HG03442 (cell line): ENCODE measurements around the gene ZFP42.
"Not testable (repeated sequence)": the region's sequence is repeated elsewhere in the genome, so short reads cannot be mapped to it uniquely, and the experiment has no call there.

Experiments
- ATAC-seq: cut with Tn5 transposase; IDR thresholded peaks from one replicate; pipeline ENCODE4 v1.9.1; 2021; ENCODE audit warnings: mild to moderate bottlenecking, moderate library complexity; ENCODE audit not compliant: unreplicated experiment

ZFP42 gene

GRCh38 chr4:187995322-187996207 is at the start of gene ZFP42:
Gene ZFP42 (plus strand): TSS chr4:187995771. CDS start chr4:188002808, 7,037 bp downstream.
- no peak for ATAC-seq

DNA sequence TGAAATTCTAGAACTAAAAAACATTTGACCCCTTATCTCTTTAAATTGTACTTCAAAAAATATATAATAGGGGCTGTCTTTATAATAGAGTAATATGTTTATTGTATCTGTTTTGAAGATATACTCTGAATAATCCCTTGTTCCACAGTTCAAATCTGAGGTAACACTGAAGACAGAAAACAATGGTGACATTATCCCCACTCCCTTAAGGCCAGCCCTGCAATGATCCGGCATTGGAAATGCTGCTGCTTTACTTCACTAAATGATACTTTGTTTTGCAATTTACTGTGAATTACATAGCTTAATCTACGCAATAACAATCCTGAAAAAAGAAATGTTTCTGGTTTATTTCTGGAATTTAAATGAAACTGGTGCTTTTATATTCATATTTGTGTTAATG is 34.4 kb upstream of the ZFP42 start:
- ATAC-seq = no peak

DNA sequence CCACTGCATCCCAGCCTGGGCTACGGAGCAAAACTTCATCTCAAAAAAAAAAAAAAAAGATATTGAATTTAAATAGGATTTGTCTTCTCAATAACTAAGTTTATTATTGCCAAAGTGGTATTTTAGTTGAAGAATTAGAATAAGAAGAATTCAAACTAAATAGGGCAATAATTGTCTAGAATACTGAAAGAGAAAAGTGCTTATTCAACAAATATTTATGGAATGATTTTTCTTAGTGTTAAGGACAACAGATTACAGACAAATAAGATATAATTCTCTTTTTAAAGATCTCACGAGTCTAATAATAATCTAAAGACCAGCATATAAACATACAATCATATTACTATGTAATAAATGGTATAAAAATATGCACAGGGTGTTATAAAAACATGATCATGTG is 33.6 kb upstream of the ZFP42 start:
- no peak for ATAC-seq

- no peak for ATAC-seq
Measured at GRCh38 chr4:187962926-187963325, 32.6 kb upstream of the ZFP42 start.

DNA sequence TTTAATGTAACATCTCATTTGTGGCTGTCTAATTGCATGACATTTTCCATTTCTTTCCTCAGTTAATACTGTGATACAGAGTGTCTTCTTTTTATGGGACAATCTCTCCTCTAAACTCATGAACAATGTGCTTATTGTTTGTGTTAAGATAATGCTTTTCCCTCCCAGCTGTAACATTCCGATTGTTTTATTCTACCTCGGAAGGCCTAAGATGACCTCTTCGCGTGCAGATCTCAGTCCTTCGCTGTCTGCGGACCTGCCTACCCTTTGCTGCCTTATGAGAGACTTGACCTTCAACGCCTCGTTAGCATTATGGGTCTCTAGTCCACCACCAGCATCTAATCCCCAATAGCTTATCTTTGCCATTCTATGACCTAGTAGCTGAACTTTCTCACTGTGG is 29.8 kb upstream of the ZFP42 start:
- no peak for ATAC-seq

- ATAC-seq = no peak
Measured at GRCh38 chr4:187972135-187972534, 23.4 kb upstream of the ZFP42 start.

DNA sequence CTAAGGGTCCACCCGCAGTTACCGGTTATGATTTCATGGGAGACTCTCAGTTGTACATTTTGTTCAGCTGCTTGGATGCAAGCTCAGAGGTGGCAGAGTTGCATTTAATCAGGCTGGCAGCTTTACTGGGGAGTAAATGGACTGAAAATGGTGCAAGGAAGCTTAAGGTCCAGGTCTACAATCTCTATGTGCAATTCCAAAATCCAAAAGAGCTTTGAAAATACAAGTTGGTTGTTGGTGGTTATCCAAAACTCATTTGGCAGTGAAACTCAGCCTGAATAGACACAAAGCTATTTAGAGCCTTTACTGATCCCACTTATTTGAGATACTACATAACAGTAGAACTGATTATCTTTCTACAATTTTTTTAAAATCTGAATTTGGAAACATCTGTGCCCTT is 11.8 kb upstream of the ZFP42 start:
- ATAC-seq = no peak

DNA sequence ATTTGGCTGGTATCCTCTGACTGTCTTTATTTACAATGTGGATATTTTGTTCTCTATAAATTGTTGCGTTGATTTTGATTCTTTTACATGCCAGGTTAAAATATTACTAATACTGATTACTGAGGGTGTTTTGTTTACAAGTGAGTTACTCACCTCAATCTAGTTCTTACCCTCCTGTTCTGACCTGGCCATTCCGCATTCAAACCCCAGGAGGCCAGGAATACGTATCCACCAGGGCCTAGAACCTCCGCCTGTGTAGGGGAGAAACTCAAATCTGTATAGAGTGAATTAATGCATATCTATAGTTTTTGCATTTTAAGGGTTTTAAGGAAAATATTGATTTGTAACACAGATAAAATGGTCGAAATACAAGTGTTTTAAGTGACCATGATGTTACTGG is 2.6 kb upstream of the ZFP42 start:
- no peak for ATAC-seq

DNA sequence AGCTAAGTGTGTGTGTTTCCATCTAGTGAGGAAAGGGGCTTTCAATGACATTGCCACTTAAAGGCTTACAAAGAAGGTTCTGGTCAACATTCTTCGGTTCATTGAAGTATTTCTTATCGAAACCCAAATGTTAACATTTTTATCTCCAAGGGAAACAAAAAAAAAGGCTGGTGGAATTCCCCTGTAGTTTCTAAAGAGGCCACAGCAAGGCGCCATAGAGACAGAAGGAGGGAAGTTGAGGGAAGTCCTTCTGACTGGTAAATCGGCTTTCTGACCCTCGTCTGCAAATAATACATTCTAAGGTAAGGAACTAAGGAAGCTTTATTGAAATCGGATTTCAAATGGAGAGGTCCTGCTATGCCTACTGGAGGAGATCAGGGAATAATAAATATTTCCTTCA is 1.7 kb upstream of the ZFP42 start:
- ATAC-seq = no peak

DNA sequence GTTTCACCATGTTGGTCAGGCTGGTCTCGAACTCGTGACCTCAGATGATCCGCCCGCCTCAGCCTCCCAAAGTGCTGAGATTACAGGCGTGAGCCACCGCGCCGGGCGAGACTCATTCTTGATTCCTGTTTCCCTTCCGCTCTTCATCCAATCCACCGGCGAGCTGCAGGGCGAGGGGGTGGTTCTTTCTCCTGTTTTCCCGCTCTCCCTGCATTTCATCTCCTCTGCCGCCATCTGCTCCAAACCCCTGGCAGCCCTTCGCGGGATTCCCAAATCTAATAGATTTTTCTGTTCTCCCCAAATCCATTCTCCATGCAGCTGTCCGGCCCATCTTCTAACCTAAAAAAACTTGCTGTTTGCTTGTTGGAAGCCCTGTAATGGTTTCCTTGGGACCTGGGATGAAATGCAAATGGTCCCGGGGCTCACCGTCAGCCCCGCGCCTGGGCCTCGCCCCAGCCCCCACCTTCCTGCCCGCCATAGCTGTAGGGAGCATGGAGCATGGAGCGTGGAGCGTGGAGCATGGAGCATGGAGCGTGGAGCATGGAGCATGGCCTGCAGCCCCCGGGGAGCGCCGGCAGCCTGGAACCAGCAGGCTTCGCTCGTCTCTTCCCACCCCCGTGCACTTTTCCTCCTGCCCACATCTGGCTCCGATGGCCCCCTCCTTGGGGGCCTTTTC is 1.1 kb downstream of the ZFP42 start:
- no peak for ATAC-seq

- not testable (repeated sequence) for ATAC-seq
Measured at GRCh38 chr4:187997991-187998390, 2.4 kb downstream of the ZFP42 start.

DNA sequence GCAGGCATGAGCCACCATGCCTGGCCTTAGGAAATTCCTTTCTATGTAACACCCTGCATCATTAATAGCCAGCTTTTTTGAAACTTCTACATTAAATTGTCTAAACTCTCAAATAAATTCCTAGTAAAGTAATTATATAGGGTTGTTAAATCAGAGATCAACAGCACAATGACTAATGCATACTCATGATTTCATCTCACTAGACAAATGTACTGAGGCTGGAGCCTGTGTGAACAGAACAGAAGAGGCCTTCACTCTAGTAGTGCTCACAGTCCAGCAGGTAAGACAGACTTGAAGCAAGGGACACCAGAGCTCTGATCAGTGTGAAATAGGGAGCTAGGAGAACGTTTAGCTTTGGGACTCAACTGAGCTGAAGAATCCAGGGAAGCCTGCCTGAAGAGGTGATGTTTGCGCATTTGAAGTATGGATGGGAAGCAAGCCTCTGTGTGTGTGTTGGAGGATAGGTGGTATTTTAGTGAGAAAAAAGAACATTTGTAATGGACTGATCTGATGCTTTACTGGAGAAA is 3.9 kb downstream of the ZFP42 start:
- ATAC-seq = no peak

DNA sequence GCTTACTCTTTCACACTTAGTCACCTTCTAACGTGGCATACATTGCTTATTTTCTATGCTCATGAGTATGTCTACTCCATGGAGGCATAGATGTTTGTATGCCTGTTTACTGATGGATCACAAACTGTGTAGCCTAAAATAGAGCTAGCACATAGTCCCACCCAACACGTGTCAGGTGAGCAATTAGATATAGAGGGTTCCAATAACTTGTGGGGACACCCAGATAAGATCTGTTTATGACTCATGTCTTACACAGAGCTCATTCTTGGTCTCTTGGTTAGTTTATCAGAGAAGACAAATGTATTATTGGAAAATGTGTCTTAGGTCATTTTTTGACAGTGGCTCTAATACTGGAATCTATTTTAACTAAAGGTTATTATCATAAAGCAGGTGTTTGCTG is 6.8 kb downstream of the ZFP42 start:
- ATAC-seq = no peak

- ATAC-seq = no peak
Measured at GRCh38 chr4:188002751-188003150, 7.2 kb downstream of the ZFP42 start.

DNA sequence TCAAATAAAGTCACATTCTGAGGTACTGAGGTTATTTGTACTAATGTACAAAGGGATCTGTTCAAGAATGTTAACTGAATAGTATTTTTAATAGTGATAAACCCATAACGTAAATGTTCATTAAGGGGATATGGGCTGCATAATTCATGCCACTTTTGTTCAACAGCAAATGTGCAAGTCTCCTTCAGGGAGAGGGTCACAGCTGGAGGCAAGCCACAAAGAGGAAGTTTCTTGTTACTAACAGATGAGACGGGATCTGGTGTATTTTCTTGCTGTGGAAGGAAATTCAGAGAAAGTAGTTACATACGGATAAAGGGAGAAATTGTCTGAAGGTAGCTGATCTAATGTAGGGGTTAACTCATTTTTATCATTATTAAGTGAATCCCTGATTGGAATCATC is 10.0 kb downstream of the ZFP42 start:
- no peak for ATAC-seq

DNA sequence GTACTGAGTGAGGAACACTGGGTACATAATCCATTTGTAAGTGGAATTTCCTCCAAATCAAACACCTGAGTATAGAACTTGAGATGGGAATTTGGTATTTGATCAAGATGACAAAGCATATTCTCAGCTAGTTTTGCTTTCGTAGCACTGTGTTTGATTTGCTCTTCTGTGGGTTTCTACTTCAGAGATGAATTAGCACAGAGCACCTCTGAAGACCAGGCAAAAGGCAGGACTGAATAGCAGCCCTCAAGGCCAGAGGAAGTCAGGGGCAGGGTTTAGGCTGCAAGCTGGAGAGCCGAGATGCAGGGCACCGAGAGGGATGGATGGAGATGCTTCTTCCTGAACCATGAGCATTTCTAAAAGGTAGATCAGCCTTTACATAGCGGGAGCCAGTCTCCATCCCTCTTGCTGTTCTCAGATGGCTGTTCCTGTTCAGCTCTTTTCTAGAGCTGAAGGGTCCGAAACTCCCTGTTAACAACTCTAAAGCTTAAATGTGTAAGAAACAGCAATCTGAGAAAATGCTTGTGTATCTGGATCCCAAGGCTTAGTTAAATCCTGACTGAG is 10.8 kb downstream of the ZFP42 start:
- no peak for ATAC-seq

- no peak for ATAC-seq
Measured at GRCh38 chr4:188008377-188008776, 12.8 kb downstream of the ZFP42 start.

DNA sequence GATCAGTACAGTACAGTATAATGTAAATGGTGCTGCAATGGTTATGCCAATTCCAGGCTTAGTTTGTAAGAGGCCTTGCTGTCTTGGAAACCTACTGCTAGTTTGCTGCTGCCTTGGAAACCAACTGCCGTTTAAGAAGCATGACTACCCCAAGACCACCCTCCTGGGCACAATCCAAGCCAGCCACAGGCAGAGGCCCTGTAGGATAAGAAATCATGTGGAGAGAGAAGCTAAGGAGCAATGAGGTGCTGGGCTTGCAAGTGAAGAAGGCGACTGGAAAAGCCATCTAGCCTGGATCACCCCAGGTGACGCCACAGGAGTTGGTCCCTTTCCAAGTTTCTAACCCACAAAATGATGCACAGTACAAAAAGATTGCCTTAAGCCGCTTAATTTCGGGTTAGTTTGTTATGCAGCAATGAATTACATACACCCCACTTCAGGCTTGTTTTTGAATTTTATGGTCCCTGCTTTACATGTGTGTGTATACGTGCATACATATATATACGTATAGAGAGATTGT is 16.9 kb downstream of the ZFP42 start:
- no peak for ATAC-seq

DNA sequence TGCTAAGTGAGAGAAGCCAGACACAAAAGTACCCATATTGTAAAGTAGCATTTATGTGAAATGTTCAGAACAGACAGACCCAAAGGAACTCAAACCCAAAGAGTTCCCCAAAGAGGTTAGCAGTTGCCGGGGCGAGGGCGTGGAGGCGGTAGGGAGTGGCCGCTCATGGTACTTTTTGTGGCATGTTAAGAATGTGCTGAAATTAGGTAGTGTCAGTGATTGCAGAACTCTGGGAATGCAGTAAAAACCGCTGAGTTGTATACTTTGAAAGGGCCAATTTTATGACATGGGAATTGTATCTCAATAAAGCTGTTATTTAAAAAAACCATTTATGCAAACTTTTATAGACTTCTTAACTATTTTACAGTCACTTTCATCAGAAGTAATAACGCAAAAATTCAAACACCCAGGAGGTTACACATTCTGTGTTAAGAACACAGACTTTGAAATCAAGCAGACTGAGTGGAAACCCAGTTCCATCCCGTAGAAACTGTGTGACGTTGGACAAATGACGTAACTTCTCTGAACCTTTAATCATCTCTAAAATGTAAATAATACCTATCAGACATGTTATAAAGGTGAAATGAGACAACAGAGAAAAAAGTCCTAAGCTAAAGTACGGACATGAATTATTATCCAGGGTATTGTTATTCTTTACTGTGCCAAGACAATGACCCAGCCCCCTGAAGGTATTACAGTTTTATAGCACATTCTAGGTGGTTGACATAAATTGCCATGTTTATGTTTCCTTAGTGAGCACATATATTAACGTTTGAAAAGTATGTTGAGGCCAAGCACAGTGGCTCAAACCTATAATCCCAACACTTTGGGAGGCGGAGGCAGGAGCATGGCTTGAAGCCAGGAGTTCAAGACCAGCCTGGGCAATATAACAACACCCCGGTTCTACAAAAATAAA is 19.7 kb downstream of the ZFP42 start:
- ATAC-seq = no peak

GRCh38 chr4:188016754-188017153 is 21.2 kb downstream of the ZFP42 start:
- no peak for ATAC-seq
